HG03139 (cell line): ENCODE results near the gene SUSD6.
"Not testable (repeated sequence)": the region's sequence is repeated elsewhere in the genome, so short reads cannot be mapped to it uniquely, and the experiment has no call there.

Experiments
- ATAC-seq: cut with Tn5 transposase; IDR thresholded peaks from one replicate; pipeline ENCODE4 v1.9.1; 2021; ENCODE audit not compliant: unreplicated experiment

Gene SUSD6

GRCh38 chr14:69620211-69620611 lies 8.8 kb downstream of the SUSD6 start:
- ATAC-seq: no peak

GRCh38 chr14:69620981-69621380 lies 9.6 kb downstream of the SUSD6 start:
- no peak for ATAC-seq

GRCh38 chr14:69624136-69624535 lies 12.7 kb downstream of the SUSD6 start:
- ATAC-seq: no peak

GRCh38 chr14:69625299-69626131 lies 14.1 kb downstream of the SUSD6 start:
- peak; percentile 89 for ATAC-seq

- ATAC-seq: no peak
Observed at GRCh38 chr14:69626132-69626500, 14.7 kb downstream of the SUSD6 start.

GRCh38 chr14:69629225-69630127 lies 18.1 kb downstream of the SUSD6 start:
- no peak for ATAC-seq

- ATAC-seq: no peak
Observed at GRCh38 chr14:69630360-69630759, 19.0 kb downstream of the SUSD6 start.

GRCh38 chr14:69631509-69631908 lies 20.1 kb downstream of the SUSD6 start:
- ATAC-seq: no peak

- no peak for ATAC-seq
Observed at GRCh38 chr14:69632164-69632563, 20.8 kb downstream of the SUSD6 start.

- no peak for ATAC-seq
Observed at GRCh38 chr14:69632593-69633151, 21.3 kb downstream of the SUSD6 start.

- no peak for ATAC-seq
Observed at GRCh38 chr14:69633238-69633637, 21.8 kb downstream of the SUSD6 start.

- ATAC-seq: no peak
Observed at GRCh38 chr14:69635981-69636639, 24.7 kb downstream of the SUSD6 start.

GRCh38 chr14:69636718-69637480 lies 25.5 kb downstream of the SUSD6 start:
- no peak for ATAC-seq

GRCh38 chr14:69637503-69638031 lies 26.2 kb downstream of the SUSD6 start:
- no peak for ATAC-seq

- no peak for ATAC-seq
Observed at GRCh38 chr14:69640931-69641330, 29.5 kb downstream of the SUSD6 start.

GRCh38 chr14:69642212-69642793 lies 30.9 kb downstream of the SUSD6 start:
- not testable (repeated sequence) for ATAC-seq

GRCh38 chr14:69643430-69644200 lies 32.2 kb downstream of the SUSD6 start:
- no peak for ATAC-seq

GRCh38 chr14:69644814-69645213 lies 33.4 kb downstream of the SUSD6 start:
- no peak for ATAC-seq

- ATAC-seq: no peak
Observed at GRCh38 chr14:69647213-69647612, 35.8 kb downstream of the SUSD6 start.
